Panc1 (cell line): ENCODE results near the gene ZNF8. TPM values are rescaled to one million over a fixed set of nuclear protein-coding genes. Genes with fewer than 3 reads are reported as not detected.
A peak's percentile ranks its signal among the peaks of the same experiment; 100 is the strongest.

ENCODE experiments used
- ATAC-seq: fragments of 200-7000 bp; cut with Tn5 transposase; 2 replicates; pipeline ENCODE4 v1.9.1; 2020; ENCODE audit warnings: mild to moderate bottlenecking, moderate library complexity
- BruUV-seq: library from RNA; stranded (reverse); fragments of 400-500 nt; replicated peaks from 2 replicates; lab custom pipeline; 2021; lab: Mats Ljungman, UMichigan
- CTCF ChIA-PET: fragments of 300-600 bp; sonication (Branson Sonifier 250); formaldehyde crosslinking; loops from one replicate; lab custom pipeline; 2022; ENCODE audit warnings: antibody characterized with exemption; lab: Charles Lee
- POLR2A ChIA-PET: fragments of 300-600 bp; sonication (Branson Sonifier 250); formaldehyde crosslinking; loops from one replicate; lab custom pipeline; 2022; ENCODE audit warnings: antibody characterized with exemption; lab: Charles Lee
- DNase-seq: peaks from one replicate; pipeline ENCODE4 v3.0.0-alpha.2; 2010; ENCODE audit warnings: low read depth, low spot score
- H3K27ac ChIP-seq: 2 replicates; pipeline ENCODE4 v1.5.1; 2011; ENCODE audit warnings: mild to moderate bottlenecking, low read length, inconsistent platforms
- H3K27me3 ChIP-seq: fragments of 200-500 bp; sonication (Bioruptor generic); 2 replicates; pipeline ENCODE4 v1.6.0; 2014; ENCODE audit warnings: low read length, inconsistent platforms; ENCODE audit not compliant: control insufficient read depth, insufficient read depth
- H3K36me3 ChIP-seq: fragments of 200-500 bp; sonication (Bioruptor generic); 2 replicates; pipeline ENCODE4 v1.5.1; 2014; ENCODE audit warnings: inconsistent platforms, mild to moderate bottlenecking, low read length, moderate library complexity; ENCODE audit not compliant: control insufficient read depth, insufficient read depth
- H3K4me1 ChIP-seq: 2 replicates; pipeline ENCODE4 v1.5.1; 2011; ENCODE audit warnings: inconsistent platforms, mild to moderate bottlenecking, low read length, moderate library complexity; ENCODE audit not compliant: control insufficient read depth, insufficient read depth
- H3K4me3 ChIP-seq, 2 experiments: 2 replicates each; pipeline ENCODE4 v1.5.1; 2011 to 2012; ENCODE audit warnings: low read depth in 2 of 2, low read length in 2 of 2, mild to moderate bottlenecking in 2 of 2, inconsistent platforms in 1 of 2, moderate library complexity in 1 of 2
- H3K9me3 ChIP-seq: fragments of 200-500 bp; sonication (Bioruptor generic); 2 replicates; pipeline ENCODE4 v1.5.1; 2014; ENCODE audit warnings: low read depth, mild to moderate bottlenecking, inconsistent platforms, low read length, moderate library complexity; ENCODE audit not compliant: control insufficient read depth, insufficient read depth
- POLR2AphosphoS5 ChIP-seq: IDR thresholded peaks from 2 replicates; pipeline ENCODE4 v1.6.1; 2012; ENCODE audit warnings: mild to moderate bottlenecking, low read depth, low read length, moderate library complexity
- SIN3A ChIP-seq: IDR thresholded peaks from 2 replicates; pipeline ENCODE4 v1.6.1; 2012; ENCODE audit warnings: low read depth, mild to moderate bottlenecking, low read length, moderate library complexity, borderline replicate concordance; ENCODE audit not compliant: insufficient read depth
- TCF7L2 ChIP-seq: IDR thresholded peaks from 2 replicates; pipeline ENCODE4 v1.6.1; 2011; ENCODE audit warnings: mild to moderate bottlenecking, low read depth, low read length, inconsistent platforms
- in situ Hi-C: cut with HindIII; loops from 2 replicates; pipeline ENCODE4 v1.10.0; 2016; ENCODE audit warnings: low sequenced_read_pairs, low pct_unique_long_range_greater_than_20kb
- intact Hi-C: fragments of 100-400 bp; cut with micrococcal nuclease; formaldehyde crosslinking; loops from one replicate; pipeline ENCODE4 v1.10.0; 2022; ENCODE audit not compliant: unreplicated experiment
- total RNA-seq: library from RNA; stranded (reverse); gene quantifications from one replicate; pipeline ENCODE4 v1.2.1, GENCODE V29; 2021; ENCODE audit not compliant: unreplicated experiment
- TF ChIP-seq, protein P1 (sequence below): fragments of 450-650 bp; IDR thresholded peaks from 2 replicates; pipeline ENCODE4 v1.5.1; 2017; ENCODE audit warnings: mild to moderate bottlenecking
- TF ChIP-seq, protein P2 (sequence below), 2 experiments: IDR thresholded peaks; 2 replicates each; pipeline ENCODE4 v1.6.1; 2011 to 2012; ENCODE audit warnings: low read depth in 2 of 2, control low read depth in 1 of 2, low read length in 1 of 2, mild to moderate bottlenecking in 1 of 2, moderate library complexity in 1 of 2; ENCODE audit not compliant: insufficient read depth in 1 of 2

ZNF8 gene
- total RNA-seq, 1 experiment from 2014 or later, result 12.6 TPM

DNA sequence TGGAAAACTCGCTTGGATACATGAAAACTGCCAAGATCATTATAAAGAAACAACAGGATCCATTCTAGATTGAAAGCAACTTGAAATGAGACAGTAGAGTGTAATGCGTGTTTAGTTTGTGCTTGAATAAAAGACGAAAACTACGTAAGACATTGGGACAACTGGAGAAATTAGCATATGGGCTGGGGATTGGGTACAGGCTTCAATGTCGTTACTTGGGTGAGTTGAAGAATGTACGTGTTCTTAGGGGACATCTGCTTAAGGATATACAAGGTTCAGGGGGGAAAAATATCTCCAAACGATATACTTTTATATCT lies 26.0 kb downstream of the ZNF8 start:
- no TSS peak for BruUV-seq
- DNase-seq, result no peak
- no peak for TF ChIP-seq SIN3A
- TF ChIP-seq, protein P1, sequence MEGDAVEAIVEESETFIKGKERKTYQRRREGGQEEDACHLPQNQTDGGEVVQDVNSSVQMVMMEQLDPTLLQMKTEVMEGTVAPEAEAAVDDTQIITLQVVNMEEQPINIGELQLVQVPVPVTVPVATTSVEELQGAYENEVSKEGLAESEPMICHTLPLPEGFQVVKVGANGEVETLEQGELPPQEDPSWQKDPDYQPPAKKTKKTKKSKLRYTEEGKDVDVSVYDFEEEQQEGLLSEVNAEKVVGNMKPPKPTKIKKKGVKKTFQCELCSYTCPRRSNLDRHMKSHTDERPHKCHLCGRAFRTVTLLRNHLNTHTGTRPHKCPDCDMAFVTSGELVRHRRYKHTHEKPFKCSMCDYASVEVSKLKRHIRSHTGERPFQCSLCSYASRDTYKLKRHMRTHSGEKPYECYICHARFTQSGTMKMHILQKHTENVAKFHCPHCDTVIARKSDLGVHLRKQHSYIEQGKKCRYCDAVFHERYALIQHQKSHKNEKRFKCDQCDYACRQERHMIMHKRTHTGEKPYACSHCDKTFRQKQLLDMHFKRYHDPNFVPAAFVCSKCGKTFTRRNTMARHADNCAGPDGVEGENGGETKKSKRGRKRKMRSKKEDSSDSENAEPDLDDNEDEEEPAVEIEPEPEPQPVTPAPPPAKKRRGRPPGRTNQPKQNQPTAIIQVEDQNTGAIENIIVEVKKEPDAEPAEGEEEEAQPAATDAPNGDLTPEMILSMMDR, result no peak
- TF ChIP-seq POLR2AphosphoS5, result no peak
- no peak for TF ChIP-seq TCF7L2
- TF ChIP-seq, protein P2, sequence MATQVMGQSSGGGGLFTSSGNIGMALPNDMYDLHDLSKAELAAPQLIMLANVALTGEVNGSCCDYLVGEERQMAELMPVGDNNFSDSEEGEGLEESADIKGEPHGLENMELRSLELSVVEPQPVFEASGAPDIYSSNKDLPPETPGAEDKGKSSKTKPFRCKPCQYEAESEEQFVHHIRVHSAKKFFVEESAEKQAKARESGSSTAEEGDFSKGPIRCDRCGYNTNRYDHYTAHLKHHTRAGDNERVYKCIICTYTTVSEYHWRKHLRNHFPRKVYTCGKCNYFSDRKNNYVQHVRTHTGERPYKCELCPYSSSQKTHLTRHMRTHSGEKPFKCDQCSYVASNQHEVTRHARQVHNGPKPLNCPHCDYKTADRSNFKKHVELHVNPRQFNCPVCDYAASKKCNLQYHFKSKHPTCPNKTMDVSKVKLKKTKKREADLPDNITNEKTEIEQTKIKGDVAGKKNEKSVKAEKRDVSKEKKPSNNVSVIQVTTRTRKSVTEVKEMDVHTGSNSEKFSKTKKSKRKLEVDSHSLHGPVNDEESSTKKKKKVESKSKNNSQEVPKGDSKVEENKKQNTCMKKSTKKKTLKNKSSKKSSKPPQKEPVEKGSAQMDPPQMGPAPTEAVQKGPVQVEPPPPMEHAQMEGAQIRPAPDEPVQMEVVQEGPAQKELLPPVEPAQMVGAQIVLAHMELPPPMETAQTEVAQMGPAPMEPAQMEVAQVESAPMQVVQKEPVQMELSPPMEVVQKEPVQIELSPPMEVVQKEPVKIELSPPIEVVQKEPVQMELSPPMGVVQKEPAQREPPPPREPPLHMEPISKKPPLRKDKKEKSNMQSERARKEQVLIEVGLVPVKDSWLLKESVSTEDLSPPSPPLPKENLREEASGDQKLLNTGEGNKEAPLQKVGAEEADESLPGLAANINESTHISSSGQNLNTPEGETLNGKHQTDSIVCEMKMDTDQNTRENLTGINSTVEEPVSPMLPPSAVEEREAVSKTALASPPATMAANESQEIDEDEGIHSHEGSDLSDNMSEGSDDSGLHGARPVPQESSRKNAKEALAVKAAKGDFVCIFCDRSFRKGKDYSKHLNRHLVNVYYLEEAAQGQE (IDR thresholded peaks at IDR 0.05; ENCODE audit: insufficient read depth in 1 of 2, low read depth in 2 of 2, low read length in 1 of 2), result no peak
- ATAC-seq, result peak; percentile 69
- H3K27ac ChIP-seq, result peak overlapping the region; percentile 91
- ChIA-PET POLR2A (no interaction called here), CTCF (no interaction called here)
- no peaks in the 10 kb centered on the region for H3K27me3 ChIP-seq
- in situ Hi-C loops (no loop called here), intact Hi-C loops (no loop called here)
- peak overlapping the region; percentile 89 to 95 for H3K4me3 ChIP-seq
- peaks cover 14% of the 10 kb centered on the region for H3K4me1 ChIP-seq
- H3K9me3 ChIP-seq, result 0 out of 2 replicates have a peak, but pooled peaks cover 4% of the 10 kb centered on the region
- peaks cover 32% of the 10 kb centered on the region for H3K36me3 ChIP-seq

DNA sequence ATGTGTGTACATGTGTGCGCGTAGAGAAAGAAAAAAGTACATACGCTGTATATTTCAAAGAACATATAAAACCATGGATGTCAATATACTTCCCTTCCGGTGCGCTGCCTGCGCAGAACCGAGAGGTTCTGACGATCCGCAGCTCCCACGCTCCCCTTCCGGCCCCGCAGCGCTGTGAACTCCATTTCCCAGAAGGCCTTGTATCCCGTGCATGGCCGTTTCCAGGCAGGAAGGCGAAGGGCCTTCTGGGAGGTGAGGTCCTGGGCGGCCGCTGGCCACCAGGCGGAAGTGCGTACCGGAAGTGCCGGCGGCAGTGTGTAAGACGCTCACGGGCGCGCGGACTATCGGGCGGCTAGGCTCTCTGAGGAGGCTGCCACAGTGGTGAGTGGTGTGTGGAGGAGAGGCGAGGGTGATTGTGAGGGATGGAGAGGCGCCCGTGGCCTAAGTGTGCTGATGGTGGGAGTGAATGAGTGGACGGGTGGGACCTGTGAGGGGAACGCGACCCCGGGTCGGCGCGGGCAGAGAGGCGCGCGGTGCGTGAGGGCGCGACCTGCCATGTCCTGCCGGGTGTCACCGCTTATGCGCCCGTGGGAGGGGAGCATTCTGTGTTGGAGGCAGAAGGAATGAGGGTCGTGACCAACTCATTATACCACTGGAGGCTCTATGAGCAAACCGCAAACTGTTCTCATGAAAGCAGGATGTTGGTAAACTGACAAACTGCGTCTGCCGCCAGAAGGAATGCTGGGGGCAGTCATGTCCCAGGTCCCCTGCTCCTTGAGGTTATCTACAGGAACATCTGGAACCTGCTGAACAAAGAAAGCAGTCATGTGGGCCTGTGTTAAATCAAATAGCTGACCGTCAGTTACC lies 26.5 kb downstream of the ZNF8 start, which contains the start of gene ERVK3-1:
Gene ERVK3-1, plus strand, starts transcription at position 313 of the 867 bp plus-strand sequence. CDS start 6,792 bp downstream, outside the sequence.
- H3K9me3 ChIP-seq, result 0 out of 2 replicates have a peak, but pooled peaks cover 6% of the 10 kb centered on the region
- BruUV-seq, result no TSS peak
- intact Hi-C loops (no loop called here), in situ Hi-C loops (no loop called here)
- peak within 1 kb of the TSS; percentile 91 for H3K27ac ChIP-seq
- H3K4me3 ChIP-seq, result peak within 1 kb of the TSS; percentile 89 to 95
- H3K27me3 ChIP-seq, result no peaks in the 10 kb centered on the region
- H3K4me1 ChIP-seq, result peaks cover 14% of the 10 kb centered on the region
- peaks cover 35% of the 10 kb centered on the region for H3K36me3 ChIP-seq
- ATAC-seq (peak; percentile 99), DNase-seq (peak; percentile 91)
- POLR2A ChIA-PET, result no interaction called here
- TF ChIP-seq SIN3A (peak; percentile 85), TCF7L2 (peak; percentile 89), POLR2AphosphoS5 (peak; percentile 97)
- TF ChIP-seq, protein P2 (IDR thresholded peaks at IDR 0.05; ENCODE audit: insufficient read depth in 1 of 2, low read depth in 2 of 2, low read length in 1 of 2), result peak in 1 of 2 experiments; percentile 75; a peak in 1 of 4 replicates
- TF ChIP-seq, protein P1, result no peak
- CTCF ChIA-PET, result no interaction called here
